Glomerular endothelial cell (primary cell): ENCODE measurements around the gene SLC7A6OS. TPM values are rescaled to one million over a fixed set of nuclear protein-coding genes. Genes with fewer than 3 reads are reported as not detected.

Experiments
- DNase-seq: peaks from one replicate; pipeline ENCODE4 v3.0.0-alpha.2; 2011; ENCODE audit warnings: low read depth, low spot score; ENCODE audit errors: extremely low read depth
- total RNA-seq: library from RNA; depleted of rRNA; stranded (reverse); fragments of >200 nt; gene quantifications from 2 replicates; pipeline ENCODE4 v1.2.3, GENCODE V29; 2015

Gene SLC7A6OS
- total RNA-seq, 1 donor from 2014 or later, result 11.5 TPM

DNA sequence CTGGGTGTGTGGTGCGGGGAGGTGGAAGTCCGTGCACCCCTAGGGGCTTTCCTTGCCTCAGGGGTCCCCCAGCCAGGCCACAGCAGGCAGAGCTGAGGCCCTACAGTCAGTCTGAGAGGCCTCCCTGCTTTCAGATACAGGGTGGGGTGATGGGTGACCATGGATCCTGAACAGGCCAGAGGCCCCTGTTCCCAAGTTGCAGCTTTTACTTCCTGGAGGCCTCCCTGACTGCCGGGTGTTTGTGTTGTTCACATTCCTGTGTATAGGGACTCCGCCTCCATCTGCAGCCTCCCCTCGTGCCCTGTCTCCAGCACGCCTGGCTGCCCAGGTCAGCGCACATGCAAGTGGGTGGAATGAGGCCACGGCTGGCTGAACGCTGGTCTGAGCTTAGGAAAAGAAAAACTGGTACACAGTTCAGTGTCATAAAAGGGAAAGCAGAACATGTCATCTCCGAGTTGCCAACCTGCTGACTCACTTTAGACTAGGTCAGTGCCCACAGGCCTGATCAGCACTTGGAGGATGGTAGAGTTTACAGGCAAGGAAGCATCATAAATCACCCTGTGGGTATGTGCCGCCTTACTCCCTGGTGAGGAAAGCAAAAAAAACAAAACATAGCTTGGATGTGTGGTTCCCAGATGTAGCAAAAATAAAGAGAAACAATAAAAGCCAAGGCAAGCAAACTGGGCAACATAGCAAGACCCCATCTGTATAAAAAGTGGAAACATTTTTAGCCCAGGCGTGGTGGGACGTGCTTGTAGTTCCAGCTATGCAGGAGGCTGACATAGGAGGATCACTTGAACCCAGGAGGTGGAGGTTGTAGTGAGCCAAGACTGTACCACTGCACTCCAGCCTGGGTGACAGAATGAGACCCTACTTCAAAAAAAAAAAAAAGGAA is 52.6 kb downstream of the SLC7A6OS start:
- DNase-seq, result no peak

GRCh38 chr16:68257251-68257905 is 53.4 kb downstream of the SLC7A6OS start:
- no peak for DNase-seq

DNA sequence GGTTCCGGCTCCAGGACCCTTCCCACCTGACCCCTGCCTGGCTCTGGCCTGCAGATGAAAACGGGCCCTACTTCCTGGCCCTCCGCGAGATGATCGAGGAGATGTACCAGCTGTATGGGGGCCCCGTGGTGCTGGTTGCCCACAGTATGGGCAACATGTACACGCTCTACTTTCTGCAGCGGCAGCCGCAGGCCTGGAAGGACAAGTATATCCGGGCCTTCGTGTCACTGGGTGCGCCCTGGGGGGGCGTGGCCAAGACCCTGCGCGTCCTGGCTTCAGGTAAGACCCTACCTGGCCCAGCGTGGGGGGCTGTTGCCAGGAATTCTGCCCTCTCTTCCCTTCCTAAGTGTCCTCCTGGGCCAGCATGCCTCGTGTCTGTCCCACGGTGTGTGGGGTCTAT is 55.0 kb downstream of the SLC7A6OS start:
- no peak for DNase-seq

- no peak for DNase-seq
These were observed 57.0 kb downstream of the SLC7A6OS start for GRCh38 chr16:68253721-68254120.

DNA sequence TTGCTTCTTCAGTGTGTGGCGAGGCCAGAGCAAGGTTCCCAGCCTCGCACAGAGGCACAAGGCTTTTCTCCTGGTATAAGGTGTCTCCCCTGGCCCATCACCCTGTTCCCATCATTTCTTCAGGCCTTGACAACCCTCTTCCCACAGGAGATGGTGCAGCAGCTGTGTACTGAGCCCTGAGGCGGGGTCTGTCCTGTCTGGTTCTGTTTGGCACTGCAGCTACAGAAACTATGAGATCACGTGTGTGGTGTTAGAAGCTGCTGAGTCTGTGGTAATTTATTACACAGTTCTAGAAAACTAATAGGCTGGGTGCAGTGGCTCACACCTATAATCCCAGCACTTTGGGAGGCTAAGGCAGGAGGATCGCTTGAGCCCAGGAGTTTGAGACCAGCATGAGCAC is 58.4 kb downstream of the SLC7A6OS start:
- no peak for DNase-seq

DNA sequence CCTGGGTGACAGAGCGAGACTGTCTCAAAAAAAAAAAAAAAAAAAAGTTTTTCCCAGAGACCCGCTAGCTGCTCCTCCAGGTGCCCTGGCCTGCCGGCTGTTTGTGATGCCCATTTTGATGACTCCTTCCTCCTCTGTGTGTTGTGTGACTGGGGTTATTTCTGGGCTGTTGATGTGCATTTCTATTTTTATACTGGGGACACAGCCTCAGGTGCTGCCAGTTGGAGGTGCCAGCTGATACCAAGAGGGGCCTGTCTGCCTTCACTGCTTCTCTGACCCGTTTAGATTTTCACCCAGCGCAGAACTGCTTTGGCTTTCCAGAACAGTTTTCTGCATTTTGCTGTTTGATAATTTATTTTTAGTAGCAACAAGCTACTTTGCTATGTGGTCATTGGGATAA is 58.9 kb downstream of the SLC7A6OS start:
- DNase-seq, result no peak

GRCh38 chr16:68250951-68251350 is 59.8 kb downstream of the SLC7A6OS start:
- DNase-seq, result no peak

DNA sequence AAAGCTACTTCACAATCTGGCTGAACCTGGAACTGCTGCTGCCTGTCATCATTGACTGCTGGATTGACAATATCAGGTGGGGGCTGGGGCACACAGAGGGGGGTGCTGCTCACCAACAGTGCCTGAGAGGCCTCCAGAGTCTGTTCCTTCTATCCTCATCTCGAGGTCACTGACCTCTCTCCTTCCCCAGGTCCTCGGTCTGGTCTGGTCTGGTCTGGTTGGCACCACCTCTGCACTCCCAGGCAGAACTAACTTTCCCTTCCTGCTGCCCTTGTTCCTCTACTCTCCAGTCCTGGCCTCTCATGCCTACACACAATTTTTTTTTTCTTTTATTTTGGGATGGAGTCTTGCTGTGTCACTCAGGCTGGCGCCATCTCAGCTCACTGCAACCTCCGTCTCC is 61.4 kb downstream of the SLC7A6OS start:
- DNase-seq, result no peak

Other genes starting within 250 kb of the SLC7A6OS start
- gene NFATC3, start 225.6 kb downstream of the SLC7A6OS start, total RNA-seq, result 17.1 and 22.8 TPM in 2 replicates
- 0.29 and 2.9 TPM in 2 replicates for gene ESRP2, start 74.8 kb downstream of the SLC7A6OS start, total RNA-seq
- gene PLA2G15, start 65.6 kb downstream of the SLC7A6OS start, total RNA-seq, result 46.9 TPM in 2 replicates
- 15.8 and 32.6 TPM in 2 replicates for gene SLC7A6, start 46.4 kb downstream of the SLC7A6OS start, total RNA-seq
- 28.5 and 43.3 TPM in 2 replicates for gene PRMT7, start 73 bp upstream of the SLC7A6OS start, total RNA-seq
- gene SMPD3, start 137.6 kb upstream of the SLC7A6OS start, total RNA-seq, result not detected in 2 replicates
- gene ZFP90, start 228.3 kb upstream of the SLC7A6OS start, total RNA-seq, result 25.0 and 32.6 TPM in 2 replicates